Stimulated activated naive B cell treated with anti-CD40 and anti-IgM and Interleukin-4, amounts not matched to agents 10 μg/mL and 1 μg/mL and 100 μg/mL, for 72 hours (primary cell): ENCODE measurements around the gene RBM19.

Experiments used
- ATAC-seq, 2 donors: fragments of 150-1000 bp; cut with Tn5 transposase; replicated peaks; 2 replicates each; pipeline ENCODE4 v1.10.0; 2021; ENCODE audit warnings: moderate library complexity in 1 of 2
- DNase-seq: peaks from one replicate; pipeline ENCODE4 v3.0.0; 2021
- H3K27ac Mint-ChIP-seq: one replicate; pipeline ENCODE4 v1.8.0; 2022; ENCODE audit warnings: mild to moderate bottlenecking, mixed read lengths
- H3K27me3 Mint-ChIP-seq, 2 donors: one replicate each; pipeline ENCODE4 v1.8.0; 2022; ENCODE audit warnings: mixed read lengths in 2 of 2
- H3K36me3 Mint-ChIP-seq, 2 donors: one replicate each; pipeline ENCODE4 v1.8.0; 2022; ENCODE audit warnings: mixed read lengths in 2 of 2, mild to moderate bottlenecking in 1 of 2
- H3K4me1 Mint-ChIP-seq, 2 donors: one replicate each; pipeline ENCODE4 v1.8.0; 2022; ENCODE audit warnings: mixed read lengths in 2 of 2, mild to moderate bottlenecking in 1 of 2
- H3K4me3 Mint-ChIP-seq, 2 donors: one replicate each; pipeline ENCODE4 v1.8.0; 2022; ENCODE audit warnings: mild to moderate bottlenecking in 2 of 2, mixed read lengths in 2 of 2, moderate library complexity in 1 of 2
- H3K9me3 Mint-ChIP-seq, 2 donors: one replicate each; pipeline ENCODE4 v1.8.0; 2022; ENCODE audit warnings: mixed read lengths in 2 of 2, mild to moderate bottlenecking in 1 of 2

Gene RBM19

DNA sequence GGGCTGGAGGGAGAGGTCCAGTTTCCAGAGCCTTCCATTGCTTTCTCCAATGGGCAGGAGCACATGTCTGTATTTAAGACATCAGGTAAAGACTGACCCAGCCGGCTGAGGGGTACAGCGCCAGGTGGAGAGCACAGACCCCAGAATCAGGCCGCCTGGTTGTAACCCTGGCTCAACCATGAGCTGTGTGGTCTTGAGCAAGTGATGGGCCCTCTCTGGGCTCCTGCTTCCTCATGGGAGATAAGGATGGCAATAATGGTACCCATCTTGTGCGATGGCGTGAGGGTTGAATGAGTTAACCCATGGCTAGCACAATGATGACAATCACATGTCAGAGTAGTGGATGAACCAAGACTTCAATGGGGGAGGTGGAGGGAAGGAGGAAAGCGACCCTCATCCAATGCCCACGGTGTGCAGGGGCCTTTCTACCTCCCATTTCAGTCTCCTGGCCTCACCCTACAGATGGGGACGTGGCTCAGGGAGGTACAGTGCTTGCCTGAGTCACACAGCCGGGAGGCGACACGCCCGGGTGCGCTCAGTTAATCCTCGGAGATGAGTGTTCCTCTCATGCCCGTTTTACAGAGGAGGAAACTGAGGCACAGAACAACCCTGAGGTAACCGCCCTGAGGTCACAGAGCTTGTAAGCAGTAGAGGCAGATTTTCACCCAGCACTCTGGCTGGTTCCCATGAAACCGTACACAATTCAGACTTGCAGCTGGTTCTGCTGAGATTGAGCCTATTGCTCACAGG, 163.9 kb downstream of the RBM19 start:
- peaks cover 4 to 12% of the 10 kb centered on the region in 2 donors for H3K9me3 Mint-ChIP-seq
- DNase-seq: no peak
- no peaks in the 10 kb centered on the region for H3K4me1 Mint-ChIP-seq
- H3K27ac Mint-ChIP-seq: peak overlapping the region; percentile 47
- H3K4me3 Mint-ChIP-seq: no peak overlapping the region
- H3K27me3 Mint-ChIP-seq: no peaks in the 10 kb centered on the region
- no peak for ATAC-seq
- H3K36me3 Mint-ChIP-seq: peaks cover 5 to 25% of the 10 kb centered on the region in 2 donors

DNA sequence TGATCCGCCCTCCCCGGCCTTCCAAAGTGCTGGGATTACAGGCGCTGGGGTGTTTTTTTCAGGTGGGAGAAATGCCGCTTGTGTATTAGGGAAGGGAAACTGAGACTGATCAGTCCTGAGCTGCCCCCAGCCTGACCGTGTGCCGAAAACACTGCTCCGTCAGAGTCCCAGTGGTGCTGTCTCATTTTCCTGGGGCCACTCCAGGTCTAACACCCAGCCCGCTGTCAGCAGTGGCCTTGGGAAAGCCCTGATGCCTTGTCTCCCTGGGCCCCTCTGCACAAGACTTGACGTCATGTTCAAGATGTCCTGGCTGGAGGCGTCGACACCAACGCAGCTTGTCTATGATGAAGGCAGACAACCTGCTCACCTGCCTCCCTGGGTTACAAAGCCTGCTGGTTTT, 165.9 kb downstream of the RBM19 start:
- no peaks in the 10 kb centered on the region for H3K27me3 Mint-ChIP-seq
- no peak for ATAC-seq
- no peak for DNase-seq
- H3K4me3 Mint-ChIP-seq: no peak overlapping the region
- peaks cover 3 to 10% of the 10 kb centered on the region in 2 donors for H3K36me3 Mint-ChIP-seq
- H3K9me3 Mint-ChIP-seq: no peaks in the 10 kb centered on the region
- H3K27ac Mint-ChIP-seq: no peak overlapping the region
- H3K4me1 Mint-ChIP-seq: no peaks in the 10 kb centered on the region

DNA sequence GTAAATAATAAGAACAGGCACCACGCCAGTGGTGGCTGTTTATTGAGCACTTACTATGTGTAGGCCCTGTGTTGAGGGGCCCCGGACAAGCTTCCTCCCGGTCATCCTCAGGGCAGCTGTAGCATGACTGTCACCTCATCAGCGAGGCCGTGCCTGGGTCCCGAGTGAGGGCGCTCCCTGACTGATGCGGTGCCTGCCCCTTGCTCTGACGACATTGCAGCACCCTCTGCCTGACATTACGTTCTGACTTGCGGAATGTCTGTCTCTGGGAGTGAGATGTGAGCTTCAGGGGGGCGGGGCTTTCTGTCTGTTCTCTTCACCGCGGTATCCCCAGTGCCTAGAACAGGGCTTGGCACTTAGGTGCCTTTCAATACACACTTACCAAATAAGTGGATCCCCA, 167.6 kb downstream of the RBM19 start:
- H3K36me3 Mint-ChIP-seq: peaks cover under 1 to 3% of the 10 kb centered on the region in 2 donors
- no peaks in the 10 kb centered on the region for H3K9me3 Mint-ChIP-seq
- H3K27ac Mint-ChIP-seq: no peak overlapping the region

DNA sequence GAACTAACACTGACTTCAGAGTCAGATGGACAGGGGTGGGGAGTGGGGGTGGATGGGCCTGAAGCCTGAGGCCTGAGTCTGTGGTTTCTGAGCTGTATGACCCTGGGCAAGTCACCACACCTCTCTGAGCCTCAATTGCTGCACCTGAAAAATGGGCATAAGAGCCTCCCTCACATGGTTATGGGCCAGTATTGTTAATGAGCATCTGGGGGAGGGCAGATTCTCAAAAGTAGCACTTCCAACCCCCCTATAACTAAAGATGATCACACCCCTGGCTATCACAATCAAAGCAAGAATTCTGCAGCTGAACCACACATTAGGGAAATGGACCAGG, 168.6 kb downstream of the RBM19 start:
- Mint-ChIP-seq H3K36me3 (peaks cover 0 to 3% of the 10 kb centered on the region in 2 donors), H3K27ac (no peak overlapping the region), H3K4me1 (no peaks in the 10 kb centered on the region), H3K27me3 (no peaks in the 10 kb centered on the region), H3K9me3 (no peaks in the 10 kb centered on the region), H3K4me3 (no peak overlapping the region)
- DNase-seq: no peak
- no peak for ATAC-seq

More for the DNA sequence above, 167.6 kb downstream of the RBM19 start:
- DNase-seq (no peak), ATAC-seq (no peak)
- Mint-ChIP-seq H3K4me3 (no peak overlapping the region), H3K4me1 (no peaks in the 10 kb centered on the region), H3K27me3 (no peaks in the 10 kb centered on the region)

DNA sequence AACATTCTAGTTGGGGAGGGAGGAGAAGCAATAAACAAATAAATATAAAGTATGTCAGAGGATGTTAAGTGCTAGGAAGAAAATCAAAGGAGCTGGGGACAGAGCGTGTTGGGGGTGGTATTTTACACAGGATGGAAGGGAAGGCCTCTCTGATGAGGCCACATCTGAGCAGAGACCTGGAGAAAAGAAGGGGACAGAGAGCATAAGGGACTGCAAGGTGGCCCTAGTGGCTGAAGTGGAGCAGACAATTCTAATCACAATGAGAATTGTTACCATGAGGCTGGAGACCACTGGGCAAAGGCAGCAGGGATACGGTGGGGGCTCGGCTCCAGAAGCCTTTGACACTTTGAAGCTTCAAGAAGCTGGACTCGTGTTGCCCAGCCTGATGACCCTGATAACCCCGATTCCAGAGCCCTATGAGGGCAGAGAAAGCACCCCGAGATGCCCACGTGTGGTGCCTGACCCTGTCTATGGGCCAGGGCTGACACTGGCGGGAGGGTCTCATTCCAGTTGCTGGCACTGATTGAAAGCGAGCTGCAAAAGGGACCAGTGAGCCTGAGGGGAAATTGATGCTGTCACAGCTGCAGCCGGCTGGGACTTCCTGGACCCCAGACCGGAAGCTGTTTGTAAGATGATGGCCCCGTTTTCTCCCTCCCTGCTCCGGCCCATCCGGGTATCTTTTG, 169.1 kb downstream of the RBM19 start:
- Mint-ChIP-seq H3K27me3 (no peaks in the 10 kb centered on the region), H3K4me3 (no peak overlapping the region)
- no peak for ATAC-seq

DNA sequence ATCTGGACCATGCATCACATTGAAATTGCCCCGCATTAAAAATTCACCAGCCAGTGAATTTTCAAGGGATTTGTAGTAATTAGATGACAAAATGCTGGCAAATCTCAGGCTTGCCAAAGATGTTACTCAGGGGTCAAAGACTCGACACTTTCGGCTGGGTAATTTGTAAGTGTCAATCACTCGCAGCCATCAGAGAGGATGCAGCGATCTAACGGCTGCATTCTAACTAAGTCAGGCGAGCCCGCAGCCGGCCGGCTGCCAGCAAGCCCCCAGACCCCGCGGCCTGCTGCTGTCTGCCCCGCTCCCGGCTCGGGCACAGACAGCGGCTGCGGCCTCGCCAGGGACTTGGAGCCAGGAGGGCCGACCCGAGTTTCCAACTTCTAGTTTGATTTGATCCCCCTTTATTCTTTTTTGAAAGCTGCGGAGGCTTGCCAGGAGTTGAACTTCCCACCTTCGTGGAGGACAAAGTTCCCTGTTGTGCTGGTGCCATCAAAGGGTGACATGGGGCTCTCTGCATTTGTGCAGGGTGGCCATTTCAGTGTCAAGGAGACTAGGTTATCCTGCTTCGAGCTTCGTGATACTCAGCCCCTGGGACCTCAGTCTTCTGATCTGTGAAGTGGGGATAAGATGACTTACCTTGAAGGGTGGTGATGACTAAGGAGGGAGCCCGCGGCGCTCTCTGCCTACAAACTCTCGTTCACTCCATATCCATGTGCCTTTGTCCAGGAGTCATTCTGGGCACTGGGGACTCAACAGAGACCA, 169.9 kb downstream of the RBM19 start:
- DNase-seq: no peak
- Mint-ChIP-seq H3K36me3 (peaks cover 0 to 3% of the 10 kb centered on the region in 2 donors), H3K27me3 (peaks cover 0 to 1% of the 10 kb centered on the region in 2 donors), H3K27ac (no peak overlapping the region), H3K4me3 (no peak overlapping the region), H3K9me3 (peaks cover 0 to 1% of the 10 kb centered on the region in 2 donors), H3K4me1 (no peaks in the 10 kb centered on the region)
- no peak for ATAC-seq

More for the DNA sequence above, 169.1 kb downstream of the RBM19 start:
- no peak for DNase-seq
- no peaks in the 10 kb centered on the region for H3K9me3 Mint-ChIP-seq
- H3K27ac Mint-ChIP-seq: no peak overlapping the region
- H3K36me3 Mint-ChIP-seq: peaks cover 0 to 3% of the 10 kb centered on the region in 2 donors
- no peaks in the 10 kb centered on the region for H3K4me1 Mint-ChIP-seq

DNA sequence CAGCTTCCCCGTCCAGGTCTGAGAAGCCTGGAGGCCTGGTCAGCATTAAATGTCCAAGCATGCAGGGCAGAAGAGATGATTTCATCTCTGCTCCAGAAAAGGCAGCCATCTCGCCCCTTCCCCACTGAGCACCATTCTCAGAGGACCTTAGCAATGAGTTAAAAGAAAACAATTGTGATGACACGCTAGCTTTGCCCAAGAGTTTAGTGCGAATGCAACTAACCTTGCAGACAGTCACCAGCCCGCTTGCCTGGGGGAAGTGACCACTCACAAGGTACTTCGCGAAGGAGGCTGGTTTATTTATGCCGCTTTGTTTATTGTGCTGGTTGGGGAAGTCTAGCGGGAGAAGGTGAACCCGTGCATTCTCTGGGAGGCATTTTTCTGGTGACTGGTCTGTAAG, 170.7 kb downstream of the RBM19 start:
- Mint-ChIP-seq H3K4me1 (no peaks in the 10 kb centered on the region), H3K27me3 (peaks cover 0 to 4% of the 10 kb centered on the region in 2 donors), H3K9me3 (peaks cover 0 to 3% of the 10 kb centered on the region in 2 donors), H3K4me3 (no peak overlapping the region), H3K27ac (no peak overlapping the region), H3K36me3 (peaks cover 0 to 3% of the 10 kb centered on the region in 2 donors)
- no peak for ATAC-seq
- no peak for DNase-seq

DNA sequence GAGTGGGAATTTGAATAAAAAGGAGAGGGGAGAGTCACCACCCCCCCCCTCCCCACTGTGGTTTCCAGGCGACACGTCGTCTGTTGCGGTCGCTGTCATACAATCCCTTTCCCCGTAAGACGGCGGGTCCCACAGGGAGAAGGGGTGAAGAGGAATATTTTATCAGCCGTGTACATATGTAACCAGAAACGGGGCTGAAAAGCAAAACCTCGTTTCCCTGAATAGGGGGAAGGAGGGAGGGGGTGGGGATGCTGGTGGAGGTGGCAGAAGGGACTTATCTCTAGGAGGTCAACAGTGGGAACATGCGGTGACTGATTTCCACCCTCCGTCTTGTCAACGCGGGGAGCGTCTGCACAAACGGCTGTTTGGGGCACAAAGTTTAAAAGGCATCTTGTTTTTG, 171.4 kb downstream of the RBM19 start:
- H3K27me3 Mint-ChIP-seq: peaks cover 0 to 4% of the 10 kb centered on the region in 2 donors
- ATAC-seq: no peak
- H3K4me1 Mint-ChIP-seq: no peaks in the 10 kb centered on the region
- H3K27ac Mint-ChIP-seq: no peak overlapping the region
- DNase-seq: no peak
- no peak overlapping the region for H3K4me3 Mint-ChIP-seq
- H3K9me3 Mint-ChIP-seq: peaks cover 0 to 6% of the 10 kb centered on the region in 2 donors
- peaks cover 0 to 3% of the 10 kb centered on the region in 2 donors for H3K36me3 Mint-ChIP-seq

DNA sequence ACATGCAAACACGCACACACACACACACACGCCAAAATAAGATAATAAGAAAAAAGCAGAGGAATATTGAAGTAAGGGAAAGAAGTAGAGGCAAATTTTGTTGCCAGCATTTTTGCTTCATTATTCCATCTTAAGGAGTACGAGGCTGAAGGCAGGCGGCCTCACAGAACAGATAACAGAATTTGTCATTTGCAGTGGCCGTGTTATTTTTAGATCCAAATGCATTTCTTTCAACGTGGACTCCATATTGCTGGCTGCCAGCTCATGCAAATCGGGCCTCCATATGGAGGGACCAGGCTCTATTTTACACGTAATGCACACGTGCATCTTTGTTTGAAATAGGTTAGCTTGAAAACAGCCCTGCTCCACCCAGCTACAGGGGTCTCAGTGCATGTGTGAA, 172.9 kb downstream of the RBM19 start:
- Mint-ChIP-seq H3K27ac (no peak overlapping the region), H3K36me3 (peaks cover 0 to 3% of the 10 kb centered on the region in 2 donors), H3K4me1 (no peaks in the 10 kb centered on the region), H3K9me3 (peaks cover 0 to 6% of the 10 kb centered on the region in 2 donors), H3K27me3 (peaks cover 0 to 4% of the 10 kb centered on the region in 2 donors), H3K4me3 (no peak overlapping the region)
- ATAC-seq (no peak), DNase-seq (no peak)

DNA sequence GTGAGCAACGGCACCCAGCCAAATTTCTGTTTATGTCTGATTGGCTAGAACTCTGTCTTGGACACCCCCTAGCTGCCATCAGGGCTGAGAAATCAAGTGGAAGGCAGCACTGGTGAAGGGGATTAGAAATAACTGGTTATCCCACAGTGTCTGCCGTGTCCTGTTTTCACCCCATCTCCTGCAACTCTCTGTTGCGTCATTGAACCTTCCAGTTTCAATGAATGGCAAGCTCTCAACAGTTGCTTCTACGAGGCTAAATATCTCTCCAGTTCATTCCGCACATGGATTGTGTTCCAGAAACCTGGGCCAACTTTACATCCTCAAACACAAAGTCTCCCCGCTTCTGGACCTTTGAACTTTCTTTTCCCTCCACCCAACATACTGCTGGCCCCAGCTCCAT, 173.7 kb downstream of the RBM19 start:
- H3K27ac Mint-ChIP-seq: no peak overlapping the region
- no peak overlapping the region for H3K4me3 Mint-ChIP-seq
- ATAC-seq: no peak
- no peaks in the 10 kb centered on the region for H3K4me1 Mint-ChIP-seq
- peaks cover 0 to 4% of the 10 kb centered on the region in 2 donors for H3K27me3 Mint-ChIP-seq
- peaks cover 0 to 3% of the 10 kb centered on the region in 2 donors for H3K36me3 Mint-ChIP-seq
- peaks cover 6 to 11% of the 10 kb centered on the region in 2 donors for H3K9me3 Mint-ChIP-seq
- DNase-seq: no peak

DNA sequence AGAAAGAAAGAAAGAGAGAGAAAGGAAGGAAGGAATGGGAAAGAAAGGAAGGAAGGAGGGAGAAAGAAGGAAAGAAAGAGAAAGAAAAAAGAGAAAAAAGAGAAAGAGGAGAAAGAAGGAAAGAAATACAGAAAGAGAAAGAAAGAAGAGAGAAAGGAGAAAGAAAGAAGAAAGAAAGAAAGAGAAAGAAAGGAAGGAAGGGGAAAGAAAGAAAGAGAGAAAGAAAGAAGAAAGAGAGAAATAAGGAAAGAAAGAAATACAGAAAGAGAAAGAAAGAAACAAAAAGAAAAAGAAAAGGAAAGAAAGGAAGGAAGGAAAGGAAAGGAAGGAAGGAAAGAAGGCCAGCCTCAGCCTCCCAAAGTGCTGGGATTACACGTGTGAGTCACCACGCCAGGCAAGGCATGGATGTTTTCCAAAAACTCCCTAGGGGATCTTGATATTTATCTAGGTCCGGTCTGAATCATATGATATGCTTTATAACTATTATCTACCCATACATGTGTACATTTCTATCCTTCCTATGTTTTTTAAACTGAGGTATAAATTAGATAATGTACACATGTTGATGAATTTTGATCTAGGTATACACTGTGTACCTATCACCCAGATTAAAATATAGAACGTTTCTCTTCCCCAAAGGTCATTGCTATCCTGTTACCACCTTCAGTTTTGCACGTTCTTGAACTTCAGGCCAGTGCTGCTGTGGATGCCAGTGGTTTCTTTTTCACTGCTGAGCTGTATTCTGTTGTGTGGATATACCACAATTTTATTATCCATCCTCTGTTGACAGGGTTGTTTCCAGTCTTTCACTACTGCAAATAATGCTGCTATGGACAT, 177.9 kb downstream of the RBM19 start:
- DNase-seq (no peak), ATAC-seq (no peak)
- no peaks in the 10 kb centered on the region for H3K4me1 Mint-ChIP-seq
- peaks cover 6 to 11% of the 10 kb centered on the region in 2 donors for H3K9me3 Mint-ChIP-seq
- no peak overlapping the region for H3K4me3 Mint-ChIP-seq
- H3K36me3 Mint-ChIP-seq: no peaks in the 10 kb centered on the region
- no peak overlapping the region for H3K27ac Mint-ChIP-seq
- H3K27me3 Mint-ChIP-seq: peaks cover 9 to 14% of the 10 kb centered on the region in 2 donors

DNA sequence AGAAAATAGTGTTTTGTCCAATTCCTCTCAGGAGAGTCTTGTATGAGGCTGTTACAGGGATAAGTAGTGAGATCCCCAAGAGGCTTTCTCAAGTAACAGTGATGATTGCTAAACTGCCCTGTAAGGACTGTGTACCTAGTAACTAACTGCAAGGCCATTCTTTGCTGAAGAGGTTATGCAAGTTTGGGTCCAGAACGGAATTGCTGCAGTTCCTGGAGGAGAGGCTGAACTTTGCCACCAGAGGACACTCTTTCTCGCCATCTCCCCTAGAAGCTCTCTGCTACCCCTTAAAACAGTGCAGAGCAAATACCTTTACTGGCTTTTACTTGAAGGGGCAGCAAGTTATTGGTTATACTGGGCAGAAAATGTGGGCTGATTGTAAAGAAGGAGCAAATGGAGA, 180.0 kb downstream of the RBM19 start:
- ATAC-seq: no peak
- no peak for DNase-seq
- Mint-ChIP-seq H3K36me3 (no peaks in the 10 kb centered on the region), H3K4me3 (no peak overlapping the region), H3K9me3 (peaks cover 9 to 11% of the 10 kb centered on the region in 2 donors), H3K27ac (no peak overlapping the region), H3K4me1 (no peaks in the 10 kb centered on the region), H3K27me3 (peaks cover 21 to 29% of the 10 kb centered on the region in 2 donors)

DNA sequence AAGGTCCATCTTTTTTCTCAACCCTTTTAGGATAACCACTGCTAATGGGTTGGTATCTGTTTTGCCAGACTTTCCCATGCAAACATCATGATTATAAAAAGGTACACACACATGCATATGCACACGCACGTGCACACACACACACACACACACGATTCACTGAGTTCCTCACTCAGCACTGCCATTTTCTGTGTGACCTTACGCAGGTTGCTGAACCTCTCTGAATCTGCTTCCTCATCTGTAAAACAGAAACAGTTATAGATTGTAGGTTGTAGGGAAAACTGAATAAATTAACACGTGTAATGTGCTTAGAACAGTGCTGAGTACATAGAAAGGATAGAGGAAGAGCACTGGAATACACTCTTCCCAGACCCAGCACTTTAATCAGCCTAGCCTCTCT, 182.3 kb downstream of the RBM19 start:
- ATAC-seq: no peak
- peaks cover 37 to 48% of the 10 kb centered on the region in 2 donors for H3K27me3 Mint-ChIP-seq
- no peak overlapping the region for H3K4me3 Mint-ChIP-seq
- no peak for DNase-seq
- H3K4me1 Mint-ChIP-seq: no peaks in the 10 kb centered on the region
- H3K9me3 Mint-ChIP-seq: peaks cover 9 to 13% of the 10 kb centered on the region in 2 donors
- H3K36me3 Mint-ChIP-seq: peaks cover 0 to 2% of the 10 kb centered on the region in 2 donors
- no peak overlapping the region for H3K27ac Mint-ChIP-seq

DNA sequence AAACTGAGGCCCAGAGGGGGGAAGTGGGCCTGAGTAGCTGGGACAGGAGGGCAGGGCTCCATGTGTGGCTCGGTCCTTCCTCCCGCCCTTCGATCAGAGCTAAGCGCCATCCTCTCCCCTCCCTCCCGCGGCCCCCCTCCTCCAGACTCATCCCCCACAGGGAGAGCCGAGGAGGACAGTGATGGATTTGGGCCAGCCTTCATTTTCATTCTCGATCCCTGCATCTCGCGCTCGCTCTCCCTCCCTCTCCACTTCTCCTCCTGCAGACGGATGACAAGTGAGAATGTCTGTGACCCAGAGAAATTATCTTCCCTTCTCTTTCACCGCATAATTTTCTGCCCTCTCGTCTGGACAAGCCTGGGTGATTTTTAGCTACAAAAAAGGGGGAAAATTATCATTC, 183.3 kb downstream of the RBM19 start:
- Mint-ChIP-seq H3K27ac (no peak overlapping the region), H3K9me3 (peaks cover 6 to 10% of the 10 kb centered on the region in 2 donors), H3K4me3 (no peak overlapping the region), H3K36me3 (peaks cover 0 to 2% of the 10 kb centered on the region in 2 donors), H3K4me1 (no peaks in the 10 kb centered on the region), H3K27me3 (peaks cover 38 to 56% of the 10 kb centered on the region in 2 donors)
- no peak for DNase-seq
- ATAC-seq: no peak
